HepG2 (cell line): ENCODE data around the gene ACSL1.

ENCODE experiments used
- ATF5 ChIP-seq: sonication (generic); formaldehyde crosslinking; IDR thresholded peaks from 2 replicates; pipeline ENCODE4 v1.4.0; 2020; ENCODE audit warnings: mild to moderate bottlenecking, low read depth, missing genetic modification reagents
- CEBPB ChIP-seq: IDR thresholded peaks from 2 replicates; pipeline ENCODE4 v1.6.1; 2011; ENCODE audit warnings: low read depth, low read length, improper control_type of control experiment, borderline replicate concordance
- CHD4 ChIP-seq: fragments of 200-600 bp; sonication (generic); IDR thresholded peaks from 2 replicates; pipeline ENCODE4 v1.7.0; 2017; ENCODE audit warnings: mild to moderate bottlenecking, low read length, borderline replicate concordance
- GABPA ChIP-seq, 2 experiments: IDR thresholded peaks; 2 replicates each; pipeline ENCODE4 v1.6.1; 2011 to 2016; ENCODE audit warnings: low read depth in 2 of 2, low read length in 1 of 2, missing biosample characterization in 1 of 2, missing genetic modification characterization in 1 of 2
- HDAC2 ChIP-seq: sonication (generic); formaldehyde crosslinking; IDR thresholded peaks from 2 replicates; pipeline ENCODE4 v1.4.0; 2020; ENCODE audit warnings: missing genetic modification reagents
- POLR2A ChIP-seq, 2 experiments: IDR thresholded peaks; 2 replicates each; pipeline ENCODE4 v1.6.1; 2011; ENCODE audit warnings: low read depth in 2 of 2, low read length in 2 of 2, mild to moderate bottlenecking in 1 of 2, moderate library complexity in 1 of 2; ENCODE audit not compliant: insufficient read depth in 1 of 2
- RNF2 ChIP-seq: fragments of 450-650 bp; conservative IDR thresholded peaks from 2 replicates; pipeline ENCODE4 v1.6.1; 2016; ENCODE audit warnings: low read depth
- ZNF30 ChIP-seq: sonication (generic); formaldehyde crosslinking; IDR thresholded peaks from 2 replicates; pipeline ENCODE4 v1.5.0; 2020; ENCODE audit warnings: mild to moderate bottlenecking, missing genetic modification reagents
- ZNF614 ChIP-seq: IDR thresholded peaks from 2 replicates; pipeline ENCODE4 v1.6.1; 2018; ENCODE audit warnings: missing biosample characterization, missing genetic modification reagents, inconsistent platforms, borderline replicate concordance
- ZNF776 ChIP-seq: sonication (generic); formaldehyde crosslinking; IDR thresholded peaks from 2 replicates; pipeline ENCODE4 v1.4.0; 2020; ENCODE audit warnings: mild to moderate bottlenecking, missing genetic modification reagents
- ZNF839 ChIP-seq: sonication (generic); formaldehyde crosslinking; IDR thresholded peaks from 2 replicates; pipeline ENCODE4 v1.4.0; 2020; ENCODE audit warnings: missing genetic modification reagents, mild to moderate bottlenecking, borderline replicate concordance
- ZSCAN5A ChIP-seq: sonication (generic); formaldehyde crosslinking; IDR thresholded peaks from 2 replicates; pipeline ENCODE4 v1.8.0; 2022; ENCODE audit warnings: mild to moderate bottlenecking, missing genetic modification reagents, borderline replicate concordance
- TF ChIP-seq, protein P1 (sequence below): IDR thresholded peaks from 2 replicates; pipeline ENCODE4 v1.6.1; 2012; ENCODE audit warnings: inconsistent platforms
- TF ChIP-seq, protein P2 (sequence below): sonication (generic); formaldehyde crosslinking; IDR thresholded peaks from 2 replicates; pipeline ENCODE4 v1.4.0; 2020; ENCODE audit warnings: missing genetic modification reagents

DNA sequence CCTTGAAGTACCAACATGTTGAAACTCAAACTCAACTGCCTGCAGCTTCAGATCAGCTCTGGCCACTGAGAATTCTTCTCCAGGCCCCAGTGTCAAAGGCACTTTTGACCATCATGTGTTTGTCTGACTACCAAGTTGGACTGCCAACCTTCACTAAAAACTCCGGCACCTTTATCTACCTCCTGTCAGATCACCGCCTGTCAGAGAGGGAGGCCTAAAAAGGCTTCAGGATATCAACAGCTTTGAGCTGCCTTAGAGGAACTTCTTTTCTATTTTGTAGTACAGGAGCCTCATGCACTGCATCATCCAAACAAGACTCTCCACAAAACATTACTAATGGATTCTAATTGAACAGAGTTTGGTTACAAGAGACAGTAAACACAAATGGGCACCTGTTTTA, 2.8 kb downstream of the ACSL1 start:
- no peak for TF ChIP-seq CEBPB
- TF ChIP-seq CHD4: no peak
- no peak for TF ChIP-seq ZNF776 (CRISPR knock-in tag)
- TF ChIP-seq ZNF614 (CRISPR knock-in tag): no peak
- TF ChIP-seq, protein P1, sequence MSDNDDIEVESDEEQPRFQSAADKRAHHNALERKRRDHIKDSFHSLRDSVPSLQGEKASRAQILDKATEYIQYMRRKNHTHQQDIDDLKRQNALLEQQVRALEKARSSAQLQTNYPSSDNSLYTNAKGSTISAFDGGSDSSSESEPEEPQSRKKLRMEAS: no peak
- no peak for TF ChIP-seq GABPA (IDR thresholded peaks at IDR 0.05; ENCODE audit: low read depth, low read length)
- TF ChIP-seq GABPA (CRISPR knock-in tag; IDR thresholded peaks at IDR 0.05; ENCODE audit: low read depth): no peak
- no peak for TF ChIP-seq POLR2A (IDR thresholded peaks at IDR 0.05; ENCODE audit: insufficient read depth in 1 of 2, low read depth in 2 of 2, low read length in 2 of 2)
- no peak for TF ChIP-seq ATF5 (CRISPR knock-in tag)
- TF ChIP-seq ZNF839: no peak
- TF ChIP-seq ZNF30 (CRISPR knock-in tag): no peak
- TF ChIP-seq, protein P2, sequence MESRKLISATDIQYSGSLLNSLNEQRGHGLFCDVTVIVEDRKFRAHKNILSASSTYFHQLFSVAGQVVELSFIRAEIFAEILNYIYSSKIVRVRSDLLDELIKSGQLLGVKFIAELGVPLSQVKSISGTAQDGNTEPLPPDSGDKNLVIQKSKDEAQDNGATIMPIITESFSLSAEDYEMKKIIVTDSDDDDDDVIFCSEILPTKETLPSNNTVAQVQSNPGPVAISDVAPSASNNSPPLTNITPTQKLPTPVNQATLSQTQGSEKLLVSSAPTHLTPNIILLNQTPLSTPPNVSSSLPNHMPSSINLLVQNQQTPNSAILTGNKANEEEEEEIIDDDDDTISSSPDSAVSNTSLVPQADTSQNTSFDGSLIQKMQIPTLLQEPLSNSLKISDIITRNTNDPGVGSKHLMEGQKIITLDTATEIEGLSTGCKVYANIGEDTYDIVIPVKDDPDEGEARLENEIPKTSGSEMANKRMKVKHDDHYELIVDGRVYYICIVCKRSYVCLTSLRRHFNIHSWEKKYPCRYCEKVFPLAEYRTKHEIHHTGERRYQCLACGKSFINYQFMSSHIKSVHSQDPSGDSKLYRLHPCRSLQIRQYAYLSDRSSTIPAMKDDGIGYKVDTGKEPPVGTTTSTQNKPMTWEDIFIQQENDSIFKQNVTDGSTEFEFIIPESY (CRISPR knock-in tag): no peak
- no peak for TF ChIP-seq ZSCAN5A
- TF ChIP-seq HDAC2 (CRISPR knock-in tag): no peak
- no peak for TF ChIP-seq RNF2
